HG03571 (cell line): ENCODE results near the gene TFCP2L1.

ENCODE experiments used
- ATAC-seq: cut with Tn5 transposase; IDR thresholded peaks from one replicate; pipeline ENCODE4 v1.9.1; 2021; ENCODE audit not compliant: unreplicated experiment

The TFCP2L1 gene

GRCh38 chr2:121243821-121244460 is 41.1 kb downstream of the TFCP2L1 start:
- no peak for ATAC-seq

- ATAC-seq = no peak
Measured at GRCh38 chr2:121242976-121243375, 42.0 kb downstream of the TFCP2L1 start.

- no peak for ATAC-seq
Measured at GRCh38 chr2:121242175-121242875, 42.7 kb downstream of the TFCP2L1 start.

GRCh38 chr2:121241466-121241865 is 43.5 kb downstream of the TFCP2L1 start:
- no peak for ATAC-seq

GRCh38 chr2:121240436-121240835 is 44.6 kb downstream of the TFCP2L1 start:
- no peak for ATAC-seq

- ATAC-seq = no peak
Measured at GRCh38 chr2:121239969-121240368, 45.0 kb downstream of the TFCP2L1 start.

- ATAC-seq = no peak
Measured at GRCh38 chr2:121239471-121239870, 45.5 kb downstream of the TFCP2L1 start.

- ATAC-seq = no peak
Measured at GRCh38 chr2:121238828-121239227, 46.2 kb downstream of the TFCP2L1 start.

- no peak for ATAC-seq
Measured at GRCh38 chr2:121237980-121238665, 46.9 kb downstream of the TFCP2L1 start.

GRCh38 chr2:121237336-121237979 is 47.5 kb downstream of the TFCP2L1 start:
- no peak for ATAC-seq

GRCh38 chr2:121236650-121237180 is 48.3 kb downstream of the TFCP2L1 start:
- no peak for ATAC-seq

- no peak for ATAC-seq
Measured at GRCh38 chr2:121236101-121236640, 48.8 kb downstream of the TFCP2L1 start.

GRCh38 chr2:121235542-121235941 is 49.5 kb downstream of the TFCP2L1 start:
- ATAC-seq = no peak

- no peak for ATAC-seq
Measured at GRCh38 chr2:121234791-121235190, 50.2 kb downstream of the TFCP2L1 start.

GRCh38 chr2:121234144-121234543 is 50.9 kb downstream of the TFCP2L1 start:
- no peak for ATAC-seq

- ATAC-seq = no peak
Measured at GRCh38 chr2:121233486-121234110, 51.4 kb downstream of the TFCP2L1 start.

- ATAC-seq = no peak
Measured at GRCh38 chr2:121232626-121233265, 52.3 kb downstream of the TFCP2L1 start.

- no peak for ATAC-seq
Measured at GRCh38 chr2:121231385-121232000, 53.5 kb downstream of the TFCP2L1 start.

GRCh38 chr2:121228521-121228920 is 56.5 kb downstream of the TFCP2L1 start:
- ATAC-seq = no peak
